Stimulated activated CD4-positive, alpha-beta T cell treated with anti-CD3 and anti-CD28 coated beads, TNF-alpha, amount 100 ng/mL, for 48 hours (primary cell): ENCODE results near the gene FCHO2.
"Not testable (repeated sequence)": the region's sequence is repeated elsewhere in the genome, so short reads cannot be mapped to it uniquely, and the experiment has no call there.

Experiments used
- DNase-seq, 3 donors: peaks; one replicate each; pipeline ENCODE4 v3.0.0-alpha.2; 2020; ENCODE audit warnings: low read depth in 3 of 3

The FCHO2 gene

DNA sequence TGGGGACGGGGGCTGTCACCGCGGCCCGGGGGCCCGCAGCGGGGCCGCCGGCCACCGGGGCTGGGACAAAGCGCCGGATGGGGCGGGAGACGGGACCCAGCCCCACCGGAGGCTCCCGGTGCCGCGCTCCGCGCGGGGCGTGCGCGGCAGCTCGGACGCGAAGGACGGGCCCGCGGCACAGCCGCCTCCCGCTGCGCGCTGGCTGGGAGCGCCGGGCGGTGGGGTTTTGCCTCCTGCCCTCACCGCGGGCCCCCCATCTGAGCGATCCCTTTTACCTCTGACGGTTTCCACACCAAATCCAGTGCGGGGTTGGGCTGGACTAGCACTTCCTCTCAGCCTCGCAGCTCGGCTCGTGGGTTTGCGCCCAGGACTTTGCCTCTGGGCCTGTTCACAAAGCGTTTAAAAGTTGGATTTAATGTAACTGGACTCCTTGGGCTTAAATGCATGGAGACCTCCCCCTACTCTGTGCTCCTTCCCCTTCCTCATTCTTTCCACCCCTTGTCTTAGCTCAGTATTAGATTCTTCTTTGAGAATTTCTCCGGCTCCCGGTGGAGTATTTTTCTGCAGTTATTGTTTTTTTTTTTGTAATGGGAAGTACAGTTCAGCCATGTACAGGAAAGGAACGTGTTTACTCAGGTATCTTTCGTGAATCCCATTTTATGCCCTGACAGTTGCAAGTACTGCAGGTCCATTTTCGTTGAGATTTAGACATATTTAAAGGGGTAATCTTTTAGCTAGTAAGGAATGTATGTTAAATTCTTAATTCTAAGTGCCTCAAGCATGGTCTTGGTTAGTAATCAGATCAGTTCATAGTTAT, 691 bp downstream of the FCHO2 start:
- peak in 2 of 3 donors; percentile 0 to 13 for DNase-seq

DNA sequence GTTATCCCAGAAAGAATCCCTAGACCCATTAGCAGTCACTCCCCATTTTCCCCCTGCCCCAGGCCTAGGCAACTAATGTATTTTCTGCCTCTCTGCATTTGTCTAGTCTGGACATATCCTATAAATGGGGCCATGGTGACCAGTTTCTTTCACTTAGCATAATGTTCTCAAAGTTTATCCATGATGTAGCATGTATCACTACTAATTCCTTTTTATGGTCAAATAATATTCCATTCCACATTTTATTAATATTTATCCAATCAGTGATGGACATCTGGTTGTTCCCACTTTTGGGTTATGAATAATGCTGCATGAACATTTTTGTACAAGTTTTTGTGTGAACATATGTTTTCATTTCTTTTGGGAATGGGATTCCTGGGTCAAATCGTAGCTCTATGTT, 1.5 kb downstream of the FCHO2 start:
- no peak for DNase-seq

DNA sequence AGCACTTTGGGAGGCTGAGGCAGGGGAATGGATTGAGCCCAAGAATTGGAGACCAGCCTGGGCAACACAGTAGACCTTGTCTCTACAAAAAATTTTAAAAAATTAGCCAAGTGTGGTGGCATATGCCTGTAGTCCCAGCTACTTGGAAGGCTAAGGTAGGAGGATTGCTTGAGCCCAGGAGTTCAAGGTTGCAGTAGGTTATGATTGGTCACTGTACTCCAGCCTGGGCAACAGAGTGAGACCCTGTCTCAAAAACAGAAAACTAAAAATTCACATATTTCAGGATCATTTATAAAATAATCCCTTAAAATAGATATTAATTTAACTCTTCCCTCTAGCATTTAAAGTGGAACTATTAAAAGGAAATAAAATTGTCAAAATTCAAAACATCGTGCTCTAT, 3.4 kb downstream of the FCHO2 start:
- DNase-seq, result no peak

DNA sequence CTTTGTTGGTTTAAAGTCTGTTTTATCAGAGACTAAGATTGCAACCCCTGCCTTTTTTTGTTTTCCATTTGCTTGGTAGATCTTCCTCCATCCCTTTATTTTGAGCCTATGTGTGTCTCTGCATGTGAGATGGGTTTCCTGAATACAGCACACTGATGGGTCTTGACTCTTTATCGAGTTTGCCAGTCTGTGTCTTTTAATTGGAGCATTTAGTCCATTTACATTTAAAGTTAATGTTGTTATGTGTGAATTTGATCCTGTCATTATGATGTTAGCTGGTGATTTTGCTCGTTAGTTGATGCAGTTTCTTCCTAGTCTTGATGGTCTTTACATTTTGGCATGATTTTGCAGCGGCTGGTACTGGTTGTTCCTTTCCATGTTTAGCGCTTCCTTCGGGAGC, 18.6 kb downstream of the FCHO2 start:
- not testable (repeated sequence) for DNase-seq

DNA sequence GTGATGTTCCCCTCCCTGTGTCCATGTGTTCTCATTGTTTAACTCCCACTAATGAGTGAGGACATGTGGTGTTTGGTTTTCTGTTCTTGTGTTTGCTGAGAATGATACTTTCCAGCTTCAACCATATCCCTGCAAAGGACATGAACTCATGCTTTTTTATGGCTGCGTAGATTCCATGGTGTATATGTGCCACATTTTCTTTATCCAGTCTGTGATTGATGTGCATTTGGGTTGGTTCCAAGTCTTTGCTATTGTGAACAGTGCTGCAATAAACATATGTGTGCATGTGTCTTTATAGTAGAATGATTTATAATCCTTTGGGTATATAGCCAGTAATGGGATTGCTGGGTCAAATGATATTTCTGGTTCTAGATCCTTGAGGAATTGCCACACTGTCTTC, 21.0 kb downstream of the FCHO2 start:
- DNase-seq, result not testable (repeated sequence)

DNA sequence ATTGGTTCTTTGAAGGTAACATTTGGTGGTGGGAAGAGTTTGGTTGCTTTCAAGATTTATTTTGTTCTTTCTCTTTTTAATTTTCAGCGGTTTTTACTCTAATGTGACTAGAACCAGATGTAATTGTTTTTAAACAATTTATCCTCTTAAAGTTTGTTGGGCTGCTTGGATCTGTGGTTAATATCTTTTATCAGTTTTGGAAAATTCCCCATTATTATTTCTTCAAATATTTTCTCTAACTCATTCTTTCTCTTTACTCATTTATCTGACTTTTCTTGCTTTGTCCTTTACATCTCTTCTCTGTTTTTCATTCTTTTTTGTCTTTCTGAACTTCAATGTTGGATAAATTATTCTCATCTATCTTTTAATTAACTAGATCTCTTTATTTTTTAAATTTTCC, 29.9 kb downstream of the FCHO2 start:
- DNase-seq, result no peak

DNA sequence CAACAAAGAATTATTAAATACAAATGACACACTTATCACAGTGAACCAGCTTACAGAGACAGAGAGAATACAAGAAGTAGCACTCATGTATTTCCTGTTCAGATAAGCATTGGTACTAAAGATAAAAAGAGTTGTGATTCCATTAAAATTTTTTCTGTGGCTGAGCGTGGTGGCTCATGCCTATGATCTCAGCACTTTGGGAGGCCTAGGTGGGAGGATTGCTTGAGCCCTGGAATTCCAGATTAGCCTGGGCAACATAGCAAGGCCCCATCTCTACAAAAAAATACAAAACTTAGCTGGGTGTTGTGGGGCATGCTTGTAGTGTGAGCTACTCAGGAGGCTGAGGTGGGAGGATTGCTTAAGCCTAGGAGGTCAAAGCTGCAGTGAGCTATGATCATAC, 32.9 kb downstream of the FCHO2 start:
- no peak for DNase-seq

DNA sequence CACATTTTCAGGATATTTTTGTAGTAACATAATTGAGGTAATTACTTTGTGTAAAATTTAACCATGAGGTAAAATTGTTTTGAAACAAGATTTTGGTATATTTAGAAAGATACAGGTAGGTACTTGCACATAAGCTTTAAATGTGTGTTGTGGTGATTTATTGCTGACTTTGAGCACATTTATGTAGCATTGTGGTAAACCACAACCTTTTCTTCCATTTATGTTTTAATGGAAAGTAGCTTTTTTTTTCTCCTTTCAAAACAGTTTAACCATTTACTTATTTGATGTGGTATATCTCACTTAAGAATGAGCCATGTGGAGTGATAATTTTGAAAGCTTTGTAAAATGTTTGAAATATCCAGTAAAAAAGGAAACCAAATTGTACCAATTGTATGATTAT, 35.6 kb downstream of the FCHO2 start:
- DNase-seq, result no peak

DNA sequence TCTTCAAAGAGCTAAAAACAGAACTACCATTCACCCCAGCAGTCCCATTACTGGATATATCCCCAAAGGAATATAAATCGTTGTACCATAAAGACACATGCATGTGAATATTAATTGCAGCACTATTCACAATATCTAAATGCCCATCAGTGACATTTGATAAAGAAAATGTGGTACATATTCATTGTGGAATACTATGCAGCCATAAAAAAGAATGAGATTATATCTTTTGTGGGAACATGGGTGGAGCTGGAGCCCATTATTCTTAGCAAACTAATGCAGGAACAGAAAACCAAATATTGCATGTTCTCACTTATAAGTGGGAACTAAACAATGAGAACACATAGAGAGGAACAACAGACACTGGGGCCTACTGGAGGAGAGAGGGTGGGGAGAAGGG, 38.7 kb downstream of the FCHO2 start:
- no peak for DNase-seq

DNA sequence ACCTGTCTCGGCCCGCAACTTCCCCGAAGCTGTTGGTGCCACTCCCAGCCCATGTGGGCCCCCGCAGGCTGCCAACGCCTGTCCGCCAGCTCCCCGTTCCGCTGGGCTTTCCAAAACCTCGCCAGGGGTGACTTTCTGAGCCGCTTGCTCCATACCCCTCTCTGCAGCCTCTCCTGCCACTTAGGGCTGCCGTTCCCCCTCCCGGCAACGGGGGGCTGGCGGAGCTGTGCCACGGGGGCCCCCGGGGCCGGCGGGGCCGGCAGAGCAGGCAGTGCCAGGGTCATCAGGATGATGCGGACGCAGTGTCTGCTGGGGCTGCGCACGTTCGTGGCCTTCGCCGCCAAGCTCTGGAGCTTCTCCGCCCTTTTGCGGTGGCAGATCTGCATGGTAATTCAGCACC, 40.8 kb downstream of the FCHO2 start:
- no peak for DNase-seq

DNA sequence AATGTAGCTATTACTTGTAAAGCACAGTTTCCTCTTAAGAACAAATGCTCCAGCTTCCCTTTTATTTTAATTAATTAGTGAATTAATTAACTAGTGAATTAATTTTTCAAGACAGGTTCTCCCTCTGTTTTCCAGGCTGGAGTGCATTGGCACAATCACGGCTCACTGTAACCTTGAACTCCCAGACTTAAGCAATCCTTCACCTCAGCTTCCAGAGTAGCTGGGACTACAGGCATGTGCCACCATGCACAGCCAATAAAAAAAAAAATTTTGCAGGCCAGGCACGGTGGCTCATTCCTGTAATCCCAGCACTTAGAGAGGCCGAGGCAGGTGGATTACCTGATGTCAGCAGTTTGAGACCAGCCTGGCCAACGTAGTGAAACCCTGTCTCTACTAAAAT, 44.1 kb downstream of the FCHO2 start:
- DNase-seq, result no peak

DNA sequence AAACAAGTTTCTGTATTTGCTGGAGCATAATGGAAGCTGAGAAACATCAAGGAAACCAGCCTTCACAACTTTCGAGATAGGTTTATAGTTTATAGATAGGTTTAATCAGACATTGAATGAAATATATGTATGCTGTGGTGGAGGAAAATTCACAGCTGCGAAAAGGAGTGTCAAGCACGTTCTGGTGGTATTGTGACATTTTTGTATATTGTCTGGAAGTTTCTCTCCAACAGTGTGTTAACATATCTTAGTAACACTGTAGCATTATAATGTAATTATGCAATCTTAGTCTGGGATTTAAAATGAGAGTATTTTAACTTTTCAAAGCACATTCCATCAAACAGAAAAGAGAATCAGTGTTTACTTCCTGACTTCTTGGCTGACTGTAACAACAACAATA, 50.0 kb downstream of the FCHO2 start:
- DNase-seq, result no peak

DNA sequence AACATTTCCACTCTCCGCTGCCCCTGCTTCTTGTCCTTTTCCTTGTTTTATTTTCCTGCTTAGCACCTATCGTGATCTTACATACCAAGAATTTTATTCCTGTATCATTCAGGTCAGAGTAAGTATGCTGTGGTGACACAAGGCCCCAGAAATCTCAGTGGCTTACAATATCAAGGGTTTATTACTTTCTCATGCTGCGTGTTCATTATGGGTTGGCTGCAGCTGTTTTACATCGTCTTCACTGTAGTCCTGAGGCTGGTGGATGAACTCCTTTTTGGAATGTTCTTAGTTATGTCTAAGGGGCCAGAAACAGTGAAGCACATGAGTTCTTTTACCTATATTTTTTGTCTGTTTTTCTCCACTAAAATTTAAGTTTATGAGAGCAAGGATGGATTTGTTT, 51.2 kb downstream of the FCHO2 start:
- no peak for DNase-seq

DNA sequence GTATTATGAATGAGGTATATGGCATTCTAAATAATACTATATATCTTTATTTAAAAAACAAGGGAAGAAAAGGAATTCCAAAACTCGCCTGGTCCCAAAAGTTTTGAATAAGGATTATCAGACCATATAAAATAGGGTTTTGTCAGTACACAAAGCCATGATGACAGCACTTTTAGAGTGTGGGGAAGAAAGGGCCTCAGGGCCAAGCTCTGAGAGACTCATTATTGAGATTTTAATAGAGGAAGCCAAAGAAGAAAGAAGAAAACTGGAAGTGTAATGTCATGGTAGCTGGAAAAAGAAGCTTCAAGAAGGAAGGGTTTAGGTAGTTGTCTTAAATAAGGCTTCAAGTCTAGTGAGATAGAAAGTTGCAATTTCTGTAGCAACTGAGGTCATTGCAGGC, 53.0 kb downstream of the FCHO2 start:
- no peak for DNase-seq

DNA sequence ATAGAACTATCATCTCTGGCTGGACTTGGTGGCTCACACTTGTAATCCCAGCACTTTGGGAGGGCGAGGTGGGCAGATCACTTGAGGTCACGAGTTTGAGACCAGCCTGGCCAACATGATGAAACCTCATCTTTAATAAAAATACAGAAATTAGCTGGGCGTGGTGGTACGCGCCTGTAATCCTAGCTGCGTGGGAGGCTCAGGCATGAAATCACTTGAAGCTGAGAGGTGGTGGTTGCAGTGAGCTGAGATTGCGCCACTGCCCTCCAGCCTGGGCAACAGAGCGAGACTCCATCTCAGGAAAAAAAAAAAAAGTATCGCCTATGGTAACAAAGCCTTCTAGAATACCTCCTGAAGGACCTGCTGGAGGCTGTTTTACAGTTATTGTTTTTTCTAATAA, 55.8 kb downstream of the FCHO2 start:
- not testable (repeated sequence) for DNase-seq

DNA sequence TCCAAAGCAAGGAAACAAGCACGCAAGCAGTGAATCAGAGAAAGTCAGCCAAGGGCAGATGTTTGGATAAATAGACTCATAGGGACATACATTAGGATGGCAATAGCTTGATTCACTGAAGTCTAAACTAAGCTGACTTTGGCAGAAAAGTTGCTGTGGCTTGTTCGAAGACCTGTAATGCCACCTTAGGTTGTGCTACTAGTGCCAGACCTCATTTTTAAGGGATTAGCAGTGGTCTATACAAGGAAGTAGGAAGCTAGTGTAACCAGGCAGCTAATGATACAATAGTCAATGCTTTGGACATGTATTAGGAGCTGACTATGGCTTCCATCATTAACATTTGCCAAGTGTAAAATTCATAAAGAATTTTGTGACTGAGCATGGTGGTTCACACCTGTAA, 63.1 kb downstream of the FCHO2 start:
- no peak for DNase-seq

DNA sequence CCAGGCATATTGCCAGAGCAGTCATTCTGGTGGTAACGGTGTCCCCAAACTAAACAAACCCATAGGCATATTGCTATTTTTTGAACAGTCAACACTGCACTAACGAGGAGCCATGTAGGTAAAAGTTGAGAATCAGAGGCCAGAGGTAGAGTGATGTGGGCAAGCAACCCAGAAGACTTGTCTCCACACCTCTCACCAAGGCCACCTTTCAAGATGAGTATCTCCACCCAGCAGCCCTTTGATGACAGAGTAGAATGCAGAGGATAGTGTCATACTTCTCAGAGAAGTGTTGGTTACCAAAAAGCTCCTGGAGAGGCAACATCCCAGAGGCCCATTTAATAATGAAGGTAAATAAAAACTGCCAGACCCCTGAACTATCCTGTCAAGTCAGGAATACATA, 63.9 kb downstream of the FCHO2 start:
- no peak for DNase-seq

DNA sequence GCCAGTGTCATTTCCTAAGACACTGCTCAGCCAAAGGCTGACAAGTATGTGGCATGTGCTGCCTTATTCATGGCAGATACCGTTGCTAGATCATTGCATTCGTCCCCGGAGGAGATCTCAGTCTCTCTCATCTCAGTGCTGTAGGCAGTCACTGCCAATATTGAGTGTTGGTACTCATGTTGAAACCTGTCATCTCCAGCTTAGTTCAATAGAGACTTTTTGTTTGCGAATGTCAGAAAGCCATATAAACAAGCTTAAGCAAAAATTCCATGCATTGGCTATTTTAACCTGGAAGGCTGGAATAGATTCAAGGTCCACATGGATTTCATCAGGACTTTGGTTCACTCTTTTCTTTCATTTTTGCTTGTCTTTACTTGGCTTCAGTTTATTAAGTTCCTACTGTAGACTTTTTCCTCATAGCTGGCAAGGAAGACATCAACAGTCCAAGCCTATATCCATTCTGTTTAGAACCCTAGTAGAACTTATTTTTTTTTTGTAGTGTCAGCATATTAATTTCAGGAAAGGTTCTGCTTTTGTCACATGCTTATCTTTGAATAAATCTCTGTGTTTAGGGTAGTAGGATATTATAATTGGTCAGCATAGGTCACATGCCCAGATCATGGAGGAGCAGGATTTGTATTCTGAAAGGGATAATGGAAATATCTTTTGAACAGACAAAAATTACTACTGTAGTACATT, 66.8 kb downstream of the FCHO2 start:
- no peak for DNase-seq

DNA sequence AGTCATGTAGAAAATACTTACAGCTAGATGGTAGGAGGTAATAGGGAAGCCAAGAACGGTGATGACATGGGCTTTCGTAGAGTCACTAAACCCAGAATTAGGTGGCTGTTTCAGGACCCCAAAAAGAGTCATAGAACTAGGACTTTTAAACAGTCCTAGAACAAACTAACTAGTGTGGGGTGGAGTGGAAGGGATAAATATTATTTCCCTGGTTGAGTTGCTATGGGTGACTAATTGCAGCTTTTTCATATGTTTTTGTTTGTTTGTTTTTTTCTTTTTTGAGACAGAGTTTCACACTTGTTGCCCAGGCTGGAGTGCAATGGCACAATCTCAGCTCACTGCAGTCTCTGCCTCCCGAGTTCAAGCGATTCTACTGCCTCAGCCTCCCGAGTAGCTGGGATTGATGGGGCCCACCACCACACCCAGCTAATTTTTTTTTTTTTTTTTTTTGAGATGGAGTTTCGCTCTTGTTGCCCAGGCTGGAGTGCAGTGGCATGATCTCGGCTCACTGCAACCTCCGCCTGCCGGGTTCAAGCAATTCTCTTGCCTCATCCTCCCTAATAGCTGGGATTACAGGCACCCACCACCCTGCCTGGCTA, 69.2 kb downstream of the FCHO2 start:
- DNase-seq, result not testable (repeated sequence)

DNA sequence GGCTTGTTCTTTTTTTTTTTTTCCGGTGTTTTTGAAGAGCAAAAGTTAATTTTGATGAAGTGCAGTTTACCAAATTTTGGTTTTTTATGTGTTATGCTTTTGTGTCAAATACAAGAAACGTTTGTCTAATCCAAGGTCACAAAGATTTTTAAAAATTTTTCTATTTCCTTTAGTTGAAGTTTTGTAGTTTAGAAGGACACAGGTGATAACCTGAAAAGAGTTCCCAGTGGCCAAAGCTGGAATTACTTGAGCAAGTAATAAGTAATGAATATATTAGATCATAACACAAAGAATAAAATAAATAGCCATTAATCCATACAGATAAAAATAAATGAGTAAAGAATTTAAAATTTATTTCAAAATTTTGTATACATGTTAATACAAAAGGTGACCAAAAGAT, 71.5 kb downstream of the FCHO2 start:
- no peak for DNase-seq

DNA sequence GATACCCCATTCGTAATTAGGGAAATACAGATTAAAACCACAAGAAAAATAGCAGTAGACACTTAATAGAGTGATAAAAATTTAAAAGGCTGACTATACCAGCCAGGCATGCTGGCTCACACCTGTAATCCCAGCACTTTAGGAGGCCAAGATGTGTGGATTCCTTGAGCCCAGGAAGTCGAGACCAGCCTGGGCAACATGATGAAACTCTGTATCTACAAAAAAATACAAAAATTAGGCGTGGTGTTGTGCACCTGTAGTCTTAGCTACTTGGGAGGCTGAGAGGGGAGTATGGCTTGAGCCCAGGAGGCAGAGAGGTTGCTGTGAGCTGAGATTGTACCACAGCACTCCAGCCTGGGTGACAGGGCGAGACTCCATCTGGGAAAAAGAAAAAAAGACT, 72.0 kb downstream of the FCHO2 start:
- no peak for DNase-seq

DNA sequence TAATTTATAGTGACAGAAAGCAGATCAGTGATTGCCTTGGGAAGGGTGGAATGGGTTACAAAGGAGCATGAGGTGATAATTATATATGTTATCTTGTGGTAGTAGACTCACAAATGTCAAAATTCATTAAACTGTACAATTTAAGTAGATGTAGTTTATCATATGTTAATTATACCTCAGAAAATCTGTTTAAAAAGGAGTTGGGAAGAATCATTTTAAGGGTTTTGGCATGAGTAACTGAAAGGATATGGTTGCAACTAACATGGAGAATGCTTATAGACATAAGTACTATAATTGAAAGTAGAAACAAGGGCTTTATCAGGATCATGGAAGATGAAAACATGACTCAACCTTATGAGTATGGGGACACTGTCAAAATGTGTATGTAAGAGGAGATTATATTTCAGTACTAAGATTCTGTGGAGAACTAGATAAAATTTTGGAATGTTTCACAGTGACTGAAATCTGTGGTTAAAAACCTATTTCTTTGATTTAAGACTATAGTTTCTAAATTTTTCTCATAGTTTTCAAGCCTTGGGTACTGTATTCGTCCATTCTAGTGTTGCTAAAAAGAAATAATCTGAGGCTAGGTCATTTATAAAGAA, 73.3 kb downstream of the FCHO2 start:
- DNase-seq, result no peak

DNA sequence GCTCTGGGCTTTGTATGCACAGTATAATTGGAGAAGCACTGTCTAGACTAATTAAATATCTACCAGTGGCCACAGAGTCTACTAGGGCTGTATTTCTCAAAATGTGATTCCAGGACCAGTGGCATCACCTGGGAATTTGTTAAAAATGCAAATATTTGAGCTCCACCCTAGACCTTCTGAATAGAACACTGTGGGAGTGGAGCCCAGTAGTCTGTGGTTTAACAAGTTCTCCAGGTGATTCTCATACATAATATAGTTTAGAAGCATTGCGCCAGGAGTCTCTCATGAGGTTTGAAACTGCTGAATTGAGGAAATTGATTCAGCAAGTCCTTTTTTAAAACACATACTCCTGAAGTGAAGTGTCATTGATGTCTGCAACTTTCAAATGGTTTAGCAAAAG, 74.7 kb downstream of the FCHO2 start:
- DNase-seq, result no peak
